A549 (cell line): ENCODE results near the gene MLPH. TPM values are rescaled to one million over a fixed set of nuclear protein-coding genes. Genes with fewer than 3 reads are reported as not detected.

Experiments used
- ATAC-seq, 2 experiments: fragments of 200-7000 bp in 1 of 2; fragments of >200 bp in 1 of 2; cut with Nextera tagmentation in 1 of 2; cut with Tn5 transposase in 1 of 2; 3 replicates each; pipeline versions ENCODE4 v1.8.0 to v1.9.1; 2018 to 2020; ENCODE audit warnings: mild to moderate bottlenecking in 1 of 2, moderate library complexity in 1 of 2
- CTCF ChIA-PET: fragments of 300-600 bp; sonication (Branson Sonifier 250); formaldehyde crosslinking; extraction: SDS; loops from one replicate; lab custom pipeline; 2021; ENCODE audit warnings: antibody characterized with exemption, inconsistent platforms; lab: Yijun Ruan, JAX
- POLR2A ChIA-PET: fragments of 350-600 bp; formaldehyde crosslinking; extraction: SDS; loops from one replicate; lab custom pipeline; 2021; ENCODE audit warnings: antibody characterized with exemption, inconsistent platforms; lab: Yijun Ruan, JAX
- DNase-seq, 2 experiments: peaks; one replicate each; pipeline versions ENCODE4 v3.0.0 to v3.0.0-alpha.2; 2011 to 2016; ENCODE audit warnings: low read depth in 1 of 2, low spot score in 1 of 2
- FAIRE-seq: peaks from 2 replicates; lab custom pipeline; 2011; peaks lifted over from hg19 to GRCh38; lab: Jason Lieb, UNC
- H3K27ac ChIP-seq, 2 experiments: fragments of >200 bp; sonication (Bioruptor Twin); formaldehyde crosslinking; 3 replicates each; pipeline ENCODE4 v1.5.1; 2016 to 2017
- H3K4me1 ChIP-seq: fragments of >200 bp; sonication (Bioruptor Twin); formaldehyde crosslinking; 3 replicates; pipeline ENCODE4 v1.6.1; 2016
- H3K4me2 ChIP-seq: fragments of >200 bp; sonication (Bioruptor Twin); formaldehyde crosslinking; 3 replicates; pipeline ENCODE4 v1.6.1; 2016
- H3K4me3 ChIP-seq: fragments of >200 bp; sonication (Bioruptor Twin); formaldehyde crosslinking; 3 replicates; pipeline ENCODE4 v1.5.1; 2016
- H3K9me3 ChIP-seq: fragments of >200 bp; sonication (Bioruptor Twin); formaldehyde crosslinking; 3 replicates; pipeline ENCODE4 v1.6.1; 2016
- BHLHE40 ChIP-seq: IDR thresholded peaks from 2 replicates; pipeline ENCODE4 v1.6.1; 2012; ENCODE audit warnings: low read depth, low read length, inconsistent platforms
- CEBPB ChIP-seq, 2 experiments: fragments of >200 bp in 1 of 2; sonication (Bioruptor Twin) in 1 of 2; formaldehyde crosslinking in 1 of 2; IDR thresholded peaks; 2 replicates each; pipeline ENCODE4 v1.6.1; 2012 to 2016
- FOSB ChIP-seq: fragments of 250-450 bp; sonication (Bioruptor Pico); IDR thresholded peaks from 2 replicates; pipeline ENCODE4 v1.5.0; 2020; ENCODE audit warnings: mild to moderate bottlenecking, moderate library complexity
- FOSL2 ChIP-seq, 2 experiments: fragments of 450-650 bp in 1 of 2; fragments of >200 bp in 1 of 2; sonication (Bioruptor Twin) in 1 of 2; formaldehyde crosslinking; IDR thresholded peaks; 2 replicates each; pipeline versions ENCODE4 v1.5.0 to v1.6.1; 2016 to 2020; ENCODE audit warnings: mild to moderate bottlenecking in 1 of 2, moderate library complexity in 1 of 2
- FOXS1 ChIP-seq: fragments of 250-450 bp; sonication (Bioruptor Pico); IDR thresholded peaks from 2 replicates; pipeline ENCODE4 v1.5.0; 2020; ENCODE audit warnings: mild to moderate bottlenecking, moderate library complexity
- GATA3 ChIP-seq: IDR thresholded peaks from 2 replicates; pipeline ENCODE4 v1.6.1; 2012; ENCODE audit warnings: borderline replicate concordance
- HDAC2 ChIP-seq: fragments of 200-600 bp; sonication (generic); IDR thresholded peaks from 2 replicates; pipeline ENCODE4 v1.6.1; 2016
- HEYL ChIP-seq: fragments of 250-450 bp; sonication (Bioruptor Pico); IDR thresholded peaks from 2 replicates; pipeline ENCODE4 v1.8.0; 2021; ENCODE audit warnings: mild to moderate bottlenecking, moderate library complexity
- HOXA7 ChIP-seq: fragments of 250-450 bp; sonication (Bioruptor Pico); IDR thresholded peaks from 2 replicates; pipeline ENCODE4 v1.5.0; 2020; ENCODE audit warnings: mild to moderate bottlenecking, moderate library complexity
- HOXB13 ChIP-seq: fragments of 250-450 bp; sonication (Bioruptor Pico); IDR thresholded peaks from 2 replicates; pipeline ENCODE4 v1.5.0; 2020; ENCODE audit warnings: low read depth, mild to moderate bottlenecking, moderate library complexity
- JUN ChIP-seq, 2 experiments: fragments of >200 bp; sonication (Bioruptor Twin); formaldehyde crosslinking; IDR thresholded peaks; 2 replicates in 1 of 2; 3 replicates in 1 of 2; pipeline ENCODE4 v1.6.1; 2016 to 2017
- KDM1A ChIP-seq: fragments of 200-600 bp; sonication (generic); IDR thresholded peaks from 2 replicates; pipeline ENCODE4 v1.6.1; 2016; ENCODE audit warnings: low read depth, mild to moderate bottlenecking
- MAFK ChIP-seq: fragments of 450-650 bp; IDR thresholded peaks from 2 replicates; pipeline ENCODE4 v1.6.1; 2014; ENCODE audit not compliant: partially characterized antibody
- NFE2L2 ChIP-seq: fragments of 150-350 bp; conservative IDR thresholded peaks from 2 replicates; pipeline ENCODE4 v1.6.1; 2014; ENCODE audit warnings: low read length
- NPAS2 ChIP-seq: fragments of 250-450 bp; sonication (Bioruptor Pico); IDR thresholded peaks from 2 replicates; pipeline ENCODE4 v1.8.0; 2022; ENCODE audit warnings: mild to moderate bottlenecking, moderate library complexity, borderline replicate concordance
- RAD21 ChIP-seq, 2 experiments: fragments of >200 bp in 1 of 2; sonication (Bioruptor Twin) in 1 of 2; formaldehyde crosslinking in 1 of 2; IDR thresholded peaks in 1 of 2; conservative IDR thresholded peaks in 1 of 2; 2 replicates in 1 of 2; 3 replicates in 1 of 2; pipeline ENCODE4 v1.6.1; 2012 to 2018; ENCODE audit warnings: inconsistent platforms in 1 of 2
- RARB ChIP-seq: fragments of 250-450 bp; sonication (Bioruptor Pico); IDR thresholded peaks from 2 replicates; pipeline ENCODE4 v1.8.0; 2021; ENCODE audit warnings: mild to moderate bottlenecking, moderate library complexity
- RCOR1 ChIP-seq: fragments of 150-350 bp; IDR thresholded peaks from 2 replicates; pipeline ENCODE4 v1.6.1; 2014; ENCODE audit warnings: antibody characterized with exemption, low read length, low read depth
- SREBF2 ChIP-seq: fragments of 450-650 bp; IDR thresholded peaks from 2 replicates; pipeline ENCODE4 v1.6.1; 2014; ENCODE audit warnings: mild to moderate bottlenecking, moderate library complexity
- TFCP2L1 ChIP-seq: fragments of 250-450 bp; sonication (Bioruptor Pico); IDR thresholded peaks from 2 replicates; pipeline ENCODE4 v1.5.0; 2021; ENCODE audit warnings: mild to moderate bottlenecking
- ZNF302 ChIP-seq: fragments of 250-450 bp; sonication (Bioruptor Pico); IDR thresholded peaks from 2 replicates; pipeline ENCODE4 v1.9.0; 2021; ENCODE audit warnings: inconsistent platforms, mild to moderate bottlenecking, moderate library complexity
- WGBS: methylation state at CpG from one replicate; pipeline ENCODE4 v1.1.6; 2017; ENCODE audit errors: missing lambda C conversion rate; 5-methylcytosine and 5-hydroxymethylcytosine counted together
- polyA plus RNA-seq, 4 experiments: library from polyadenylated mRNA; depleted of rRNA in 3 of 4; stranded (reverse); fragments of >200 nt; fragmentation: RNase III in 1 of 4; extraction: RNeasy Plus Mini Kit Qiagen cat#74134 plus additional on column Dnase treatment in 1 of 4; gene quantifications; 2 replicates in 3 of 4; 3 replicates in 1 of 4; pipeline ENCODE4 v1.2.3, GENCODE V29; 2011 to 2017
- TF ChIP-seq, protein P1 (sequence below): fragments of 250-450 bp; sonication (Bioruptor Pico); IDR thresholded peaks from 2 replicates; pipeline ENCODE4 v1.5.0; 2021; ENCODE audit warnings: mild to moderate bottlenecking, moderate library complexity, borderline replicate concordance
- TF ChIP-seq, protein P2 (sequence below): fragments of 250-450 bp; sonication (Bioruptor Pico); IDR thresholded peaks from 2 replicates; pipeline ENCODE4 v1.5.0; 2020; ENCODE audit warnings: low read depth, mild to moderate bottlenecking, moderate library complexity
- TF ChIP-seq, protein P3 (sequence below): IDR thresholded peaks from 2 replicates; pipeline ENCODE4 v1.6.1; 2012; ENCODE audit warnings: low read depth, borderline replicate concordance

MLPH gene
- polyA plus RNA-seq, 2 of the 4 experiments (the other 2 are of a cell fraction): 218 to 350 TPM

DNA sequence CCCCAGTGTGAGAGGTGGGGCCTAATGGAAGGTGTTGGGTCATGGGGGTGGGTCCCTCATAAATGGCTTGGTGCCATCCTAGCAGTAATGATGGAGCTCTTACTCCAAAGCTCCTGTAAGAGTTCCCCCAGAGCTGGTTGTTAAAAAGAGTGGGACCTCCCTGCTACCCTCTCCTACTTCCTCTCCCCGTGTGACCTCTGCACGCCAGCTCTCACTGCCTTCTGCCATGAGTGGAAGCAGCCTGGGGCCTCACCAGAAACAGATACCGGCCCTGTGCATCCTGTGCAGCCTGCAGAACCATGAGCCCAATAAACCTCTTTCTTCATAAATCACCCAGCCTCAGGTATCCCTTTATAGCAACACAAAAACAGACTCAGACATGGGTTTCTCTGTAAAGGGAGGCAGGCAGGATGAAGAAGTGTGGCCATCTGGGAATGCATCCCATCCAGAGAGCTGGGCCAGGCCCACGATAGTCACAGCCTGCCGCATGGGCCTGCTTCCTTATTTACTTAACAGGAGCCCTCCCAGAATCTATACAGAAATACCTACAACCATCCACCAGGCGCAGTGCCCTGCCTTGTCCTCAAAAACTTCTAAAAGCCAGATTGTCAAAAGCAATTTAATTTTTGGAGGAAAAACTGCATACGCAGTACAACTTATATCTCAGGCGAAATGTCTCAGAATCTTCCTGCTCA lies 86.8 kb downstream of the MLPH start:
- H3K27ac ChIP-seq: no peak overlapping the region
- ATAC-seq: no peak
- H3K9me3 ChIP-seq: no peaks in the 10 kb centered on the region
- 91% methylated on average over 8 of the region's 8 CpGs for WGBS
- TF ChIP-seq GATA3: no peak
- no peak for TF ChIP-seq NFE2L2
- no peak for TF ChIP-seq FOSB
- TF ChIP-seq HEYL (CRISPR knock-in tag): no peak
- TF ChIP-seq ZNF302 (CRISPR knock-in tag): no peak
- no peak for TF ChIP-seq RARB (CRISPR knock-in tag)
- no peak for TF ChIP-seq KDM1A
- no peak for TF ChIP-seq FOSL2 (IDR thresholded peaks at IDR 0.05)
- no peak for TF ChIP-seq FOSL2 (CRISPR knock-in tag; IDR thresholded peaks at IDR 0.05)
- TF ChIP-seq BHLHE40: no peak
- TF ChIP-seq RAD21 (conservative IDR thresholded peaks at IDR 0.05 in 1 of 2, IDR thresholded peaks at IDR 0.05 in 1 of 2): no peak
- TF ChIP-seq FOXS1 (CRISPR knock-in tag): no peak
- TF ChIP-seq HDAC2: no peak
- TF ChIP-seq TFCP2L1: no peak
- ChIA-PET POLR2A (interaction anchor here (0.7 kb wide), 1 partner anchor 487 kb away, joined by 3 read pairs; no protein-coding TSS in a partner anchor), CTCF (interaction anchor here (1.6 to 5.5 kb wide), 14 partner anchors 10 to 488 kb away, joined by 3 to 146 read pairs (median 32); partner anchors contain the start of gene COPS8)
- H3K4me2 ChIP-seq: no peak overlapping the region
- FAIRE-seq: no peak
- no peak for DNase-seq
- no peak overlapping the region for H3K4me3 ChIP-seq
- peaks cover 10% of the 10 kb centered on the region; the same call in 2 of the 3 replicates for H3K4me1 ChIP-seq

DNA sequence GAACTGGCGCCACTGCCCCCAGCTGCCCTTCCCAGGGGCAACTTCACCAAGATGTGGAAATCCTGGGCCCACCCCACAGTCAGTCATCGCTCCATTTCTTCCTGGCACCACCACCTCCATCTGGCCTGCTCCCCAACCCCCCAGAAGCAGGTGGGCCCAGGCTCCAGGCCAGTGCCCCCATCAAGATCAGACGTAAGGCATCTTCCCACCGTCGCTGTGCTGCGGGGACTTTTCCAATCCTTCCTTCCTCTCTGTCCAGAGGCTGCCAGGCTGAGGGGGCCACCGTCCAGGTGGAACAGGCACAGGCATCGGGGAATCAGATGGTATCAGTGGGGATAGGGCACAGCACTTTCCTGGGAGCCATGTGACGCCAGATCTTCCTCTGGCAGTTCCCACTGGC lies 87.4 kb downstream of the MLPH start:
- no peak for TF ChIP-seq JUN (IDR thresholded peaks at IDR 0.05)
- TF ChIP-seq, protein P1, sequence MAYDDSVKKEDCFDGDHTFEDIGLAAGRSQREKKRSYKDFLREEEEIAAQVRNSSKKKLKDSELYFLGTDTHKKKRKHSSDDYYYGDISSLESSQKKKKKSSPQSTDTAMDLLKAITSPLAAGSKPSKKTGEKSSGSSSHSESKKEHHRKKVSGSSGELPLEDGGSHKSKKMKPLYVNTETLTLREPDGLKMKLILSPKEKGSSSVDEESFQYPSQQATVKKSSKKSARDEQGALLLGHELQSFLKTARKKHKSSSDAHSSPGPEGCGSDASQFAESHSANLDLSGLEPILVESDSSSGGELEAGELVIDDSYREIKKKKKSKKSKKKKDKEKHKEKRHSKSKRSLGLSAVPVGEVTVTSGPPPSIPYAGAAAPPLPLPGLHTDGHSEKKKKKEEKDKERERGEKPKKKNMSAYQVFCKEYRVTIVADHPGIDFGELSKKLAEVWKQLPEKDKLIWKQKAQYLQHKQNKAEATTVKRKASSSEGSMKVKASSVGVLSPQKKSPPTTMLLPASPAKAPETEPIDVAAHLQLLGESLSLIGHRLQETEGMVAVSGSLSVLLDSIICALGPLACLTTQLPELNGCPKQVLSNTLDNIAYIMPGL (CRISPR knock-in tag): no peak
- 96% methylated on average over 9 of the region's 9 CpGs for WGBS
- H3K9me3 ChIP-seq: no peaks in the 10 kb centered on the region
- H3K4me2 ChIP-seq: no peak overlapping the region
- H3K4me3 ChIP-seq: no peak overlapping the region
- FAIRE-seq: no peak
- no peak overlapping the region for H3K27ac ChIP-seq
- no peak for ATAC-seq
- CTCF ChIA-PET: interaction anchor here (1.1 to 5.5 kb wide), 8 partner anchors 9 to 453 kb away, joined by 3 to 146 read pairs (median 36); no protein-coding TSS in a partner anchor
- H3K4me1 ChIP-seq: peaks cover 10% of the 10 kb centered on the region; the same call in 2 of the 3 replicates
- no peak for DNase-seq
- POLR2A ChIA-PET: no interaction called here

DNA sequence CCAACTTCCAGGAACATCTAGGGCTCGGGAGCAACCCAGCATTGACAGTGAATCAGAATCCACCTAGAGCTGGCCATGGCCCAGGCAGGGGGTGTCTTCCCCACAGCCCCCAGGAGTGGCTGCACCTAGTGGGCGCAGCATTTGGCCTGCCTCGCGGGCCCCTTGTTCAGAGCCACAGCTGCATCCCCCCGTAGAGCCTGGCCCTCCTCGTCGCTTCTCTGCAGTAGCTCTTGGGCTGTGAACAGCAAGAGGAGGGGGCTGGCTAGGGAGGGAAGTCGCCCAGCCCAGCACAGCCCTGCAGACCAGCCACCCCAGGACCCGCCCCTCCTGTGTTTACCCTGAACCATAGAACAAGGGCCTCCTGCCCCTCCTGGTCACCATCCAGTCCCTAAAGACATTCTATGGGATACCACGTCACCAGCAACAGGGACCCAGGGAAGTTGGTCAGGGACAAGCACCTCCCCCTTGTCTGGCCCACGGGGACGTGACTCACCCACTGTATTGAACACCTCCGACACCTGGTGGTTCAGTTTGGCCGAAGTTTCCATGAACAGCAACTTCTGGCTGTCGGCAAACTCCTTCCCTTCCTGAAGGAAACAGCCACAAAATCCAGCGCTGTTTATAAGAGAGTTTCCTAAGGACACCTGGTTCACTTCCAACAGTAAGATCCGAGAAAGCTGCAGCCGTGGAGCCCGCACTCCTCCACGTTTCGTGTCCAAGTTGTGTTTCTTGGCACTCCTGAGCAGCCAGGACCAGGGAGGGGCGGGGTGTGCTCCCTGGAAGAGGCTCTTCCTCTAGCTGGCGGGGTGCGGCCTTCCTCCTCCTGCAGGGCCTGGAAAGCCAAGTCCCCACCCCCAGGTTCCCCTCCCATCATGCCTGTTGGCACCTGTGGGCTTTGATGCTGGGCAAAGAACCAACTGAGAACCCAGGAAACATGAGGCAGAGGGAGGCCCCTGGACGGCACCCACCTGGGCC lies 88.1 kb downstream of the MLPH start:
- Histone ChIP-seq H3K9me3 (no peaks in the 10 kb centered on the region), H3K4me3 (no peak overlapping the region), H3K27ac (no peak overlapping the region), H3K4me1 (peaks cover 10% of the 10 kb centered on the region; the same call in 2 of the 3 replicates), H3K4me2 (no peak overlapping the region)
- DNase-seq (no peak), ATAC-seq (no peak), FAIRE-seq (no peak)
- TF ChIP-seq RAD21 (conservative IDR thresholded peaks at IDR 0.05 in 1 of 2, IDR thresholded peaks at IDR 0.05 in 1 of 2): no peak
- TF ChIP-seq HOXA7 (CRISPR knock-in tag): no peak
- TF ChIP-seq, protein P2, sequence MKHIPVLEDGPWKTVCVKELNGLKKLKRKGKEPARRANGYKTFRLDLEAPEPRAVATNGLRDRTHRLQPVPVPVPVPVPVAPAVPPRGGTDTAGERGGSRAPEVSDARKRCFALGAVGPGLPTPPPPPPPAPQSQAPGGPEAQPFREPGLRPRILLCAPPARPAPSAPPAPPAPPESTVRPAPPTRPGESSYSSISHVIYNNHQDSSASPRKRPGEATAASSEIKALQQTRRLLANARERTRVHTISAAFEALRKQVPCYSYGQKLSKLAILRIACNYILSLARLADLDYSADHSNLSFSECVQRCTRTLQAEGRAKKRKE: no peak
- TF ChIP-seq RARB (CRISPR knock-in tag): no peak
- TF ChIP-seq, protein P3, sequence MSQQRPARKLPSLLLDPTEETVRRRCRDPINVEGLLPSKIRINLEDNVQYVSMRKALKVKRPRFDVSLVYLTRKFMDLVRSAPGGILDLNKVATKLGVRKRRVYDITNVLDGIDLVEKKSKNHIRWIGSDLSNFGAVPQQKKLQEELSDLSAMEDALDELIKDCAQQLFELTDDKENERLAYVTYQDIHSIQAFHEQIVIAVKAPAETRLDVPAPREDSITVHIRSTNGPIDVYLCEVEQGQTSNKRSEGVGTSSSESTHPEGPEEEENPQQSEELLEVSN: no peak
- no peak for TF ChIP-seq CEBPB (IDR thresholded peaks at IDR 0.05)
- no peak for TF ChIP-seq MAFK
- no peak for TF ChIP-seq NPAS2
- TF ChIP-seq RCOR1: no peak
- TF ChIP-seq HOXB13 (CRISPR knock-in tag): no peak
- no peak for TF ChIP-seq SREBF2
- ChIA-PET POLR2A (no interaction called here), CTCF (interaction anchor here (0.7 to 5.5 kb wide), 14 partner anchors 9 to 454 kb away, joined by 3 to 146 read pairs (median 11); no protein-coding TSS in a partner anchor)
- 81% methylated on average over 18 of the region's 25 CpGs for WGBS
